ENCODE data around the gene OTUB2. TPM values are rescaled to one million over a fixed set of nuclear protein-coding genes. Genes with fewer than 3 reads are reported as not detected.

Gene OTUB2
- total and polyA plus RNA-seq, 2 experiments from 2014 or later, result 2.7 to 2.8 TPM

- H3K4me2 ChIP-seq, result no peak overlapping the region
- no peaks in the 10 kb centered on the region for H4K20me1 ChIP-seq (ENCODE audit: insufficient read depth, poor library complexity, severe bottlenecking)
- peaks cover 7% of the 10 kb centered on the region for H3K4me1 ChIP-seq (ENCODE audit: insufficient read depth)
- no peaks in the 10 kb centered on the region for H3K27me3 ChIP-seq
- no peak overlapping the region for H2AFZ ChIP-seq
- H3K36me3 ChIP-seq (replicated peaks; ENCODE audit: insufficient read depth, low read depth), result no peaks in the 10 kb centered on the region
- no peaks in the 10 kb centered on the region for H3K79me2 ChIP-seq
- H3K9me3 ChIP-seq (ENCODE audit: low read depth), result no peaks in the 10 kb centered on the region
- no peaks in the 10 kb centered on the region for H3K9me2 ChIP-seq (replicated peaks; ENCODE audit: insufficient read depth)
- 91% methylated on average over 2 of the region's 2 CpGs for WGBS (ENCODE audit: low lambda C conversion rate, missing lambda C conversion rate)
- DNase-seq (ENCODE audit: low spot score), result no peak
- H3K27ac ChIP-seq, result no peak overlapping the region
- TF ChIP-seq, protein P1, sequence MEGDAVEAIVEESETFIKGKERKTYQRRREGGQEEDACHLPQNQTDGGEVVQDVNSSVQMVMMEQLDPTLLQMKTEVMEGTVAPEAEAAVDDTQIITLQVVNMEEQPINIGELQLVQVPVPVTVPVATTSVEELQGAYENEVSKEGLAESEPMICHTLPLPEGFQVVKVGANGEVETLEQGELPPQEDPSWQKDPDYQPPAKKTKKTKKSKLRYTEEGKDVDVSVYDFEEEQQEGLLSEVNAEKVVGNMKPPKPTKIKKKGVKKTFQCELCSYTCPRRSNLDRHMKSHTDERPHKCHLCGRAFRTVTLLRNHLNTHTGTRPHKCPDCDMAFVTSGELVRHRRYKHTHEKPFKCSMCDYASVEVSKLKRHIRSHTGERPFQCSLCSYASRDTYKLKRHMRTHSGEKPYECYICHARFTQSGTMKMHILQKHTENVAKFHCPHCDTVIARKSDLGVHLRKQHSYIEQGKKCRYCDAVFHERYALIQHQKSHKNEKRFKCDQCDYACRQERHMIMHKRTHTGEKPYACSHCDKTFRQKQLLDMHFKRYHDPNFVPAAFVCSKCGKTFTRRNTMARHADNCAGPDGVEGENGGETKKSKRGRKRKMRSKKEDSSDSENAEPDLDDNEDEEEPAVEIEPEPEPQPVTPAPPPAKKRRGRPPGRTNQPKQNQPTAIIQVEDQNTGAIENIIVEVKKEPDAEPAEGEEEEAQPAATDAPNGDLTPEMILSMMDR (IDR thresholded peaks at IDR 0.05; ENCODE audit: poor library complexity), result no peak
- no peak for TF ChIP-seq EZH2phosphoT487 (IDR thresholded peaks at IDR 0.05; ENCODE audit: low read depth, severe bottlenecking, unreplicated experiment)
- no peak for TF ChIP-seq EZH2 (IDR thresholded peaks at IDR 0.05; ENCODE audit: borderline replicate concordance)
- H3K4me3 ChIP-seq, result no peak overlapping the region
Observed at GRCh38 chr14:94021001-94021400, 5.1 kb upstream of the OTUB2 start.

DNA sequence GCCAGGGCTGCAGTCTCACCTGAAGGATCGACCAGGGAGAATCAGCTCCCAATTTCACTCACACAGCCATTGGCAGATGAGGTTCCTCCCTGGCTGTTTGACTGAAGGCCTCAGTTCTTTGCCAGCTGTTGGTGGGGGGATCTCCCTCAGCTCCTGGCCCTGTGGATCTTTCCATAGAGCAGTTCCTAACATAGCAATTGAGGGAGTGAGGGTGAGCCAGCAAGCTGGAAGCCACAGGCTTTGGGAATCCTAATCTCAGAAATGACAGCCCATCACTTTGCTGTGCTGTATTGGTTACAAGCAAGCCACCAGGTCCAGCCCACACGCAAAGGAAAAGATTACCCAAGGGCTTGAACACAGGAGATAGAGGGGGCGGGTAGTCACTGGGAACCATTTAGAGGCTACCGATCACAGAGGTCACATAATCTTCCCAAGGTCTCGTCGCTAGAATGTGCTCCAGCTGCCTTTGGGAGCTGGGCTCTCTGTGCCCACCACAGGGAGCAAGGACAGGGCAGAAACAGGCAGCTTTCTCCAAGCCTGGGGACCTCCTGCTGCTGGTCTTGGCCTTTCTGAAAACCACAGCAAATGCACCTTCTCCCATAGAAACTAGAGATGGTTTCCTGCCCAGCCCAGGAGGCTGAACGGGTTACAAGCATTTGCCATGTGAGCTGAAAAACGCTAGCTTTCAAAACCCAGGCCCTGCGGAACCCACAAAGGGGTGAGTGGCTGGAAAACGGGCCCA, 4.6 kb upstream of the OTUB2 start:
- Histone ChIP-seq H3K27ac (no peak overlapping the region), H2AFZ (no peak overlapping the region), H3K27me3 (no peaks in the 10 kb centered on the region), H4K20me1 (ENCODE audit: insufficient read depth, poor library complexity, severe bottlenecking) (no peaks in the 10 kb centered on the region), H3K9me2 (replicated peaks; ENCODE audit: insufficient read depth) (no peaks in the 10 kb centered on the region), H3K9me3 (ENCODE audit: low read depth) (no peaks in the 10 kb centered on the region), H3K4me3 (no peak overlapping the region), H3K36me3 (replicated peaks; ENCODE audit: insufficient read depth, low read depth) (no peaks in the 10 kb centered on the region), H3K4me2 (no peak overlapping the region), H3K4me1 (ENCODE audit: insufficient read depth) (peaks cover 7% of the 10 kb centered on the region), H3K79me2 (no peaks in the 10 kb centered on the region)
- no peak for DNase-seq (ENCODE audit: low spot score)
- 71% methylated on average over 10 of the region's 10 CpGs for WGBS (ENCODE audit: low lambda C conversion rate, missing lambda C conversion rate)
- TF ChIP-seq EZH2 (IDR thresholded peaks at IDR 0.05; ENCODE audit: borderline replicate concordance) (no peak), EZH2phosphoT487 (IDR thresholded peaks at IDR 0.05; ENCODE audit: low read depth, severe bottlenecking, unreplicated experiment) (no peak)
- TF ChIP-seq, protein P1 (IDR thresholded peaks at IDR 0.05; ENCODE audit: poor library complexity), result no peak

- no peak overlapping the region for H3K27ac ChIP-seq
Observed at GRCh38 chr14:94022532-94023411, 3.4 kb upstream of the OTUB2 start.

More at GRCh38 chr14:94022532-94023411, 3.4 kb upstream of the OTUB2 start:
- DNase-seq (ENCODE audit: low spot score), result no peak
- no peaks in the 10 kb centered on the region for H3K9me3 ChIP-seq (ENCODE audit: low read depth)
- H3K4me3 ChIP-seq, result no peak overlapping the region
- H3K36me3 ChIP-seq (replicated peaks; ENCODE audit: insufficient read depth, low read depth), result no peaks in the 10 kb centered on the region
- no peak overlapping the region for H3K4me2 ChIP-seq
- no peaks in the 10 kb centered on the region for H3K27me3 ChIP-seq
- H3K4me1 ChIP-seq (ENCODE audit: insufficient read depth), result peaks cover 7% of the 10 kb centered on the region
- 67% methylated on average over 10 of the region's 10 CpGs for WGBS (ENCODE audit: low lambda C conversion rate, missing lambda C conversion rate)
- H4K20me1 ChIP-seq (ENCODE audit: insufficient read depth, poor library complexity, severe bottlenecking), result no peaks in the 10 kb centered on the region
- no peak overlapping the region for H2AFZ ChIP-seq
- TF ChIP-seq, protein P1 (IDR thresholded peaks at IDR 0.05; ENCODE audit: poor library complexity), result no peak
- TF ChIP-seq EZH2 (IDR thresholded peaks at IDR 0.05; ENCODE audit: borderline replicate concordance) (no peak), EZH2phosphoT487 (IDR thresholded peaks at IDR 0.05; ENCODE audit: low read depth, severe bottlenecking, unreplicated experiment) (no peak)
- H3K79me2 ChIP-seq, result no peaks in the 10 kb centered on the region
- no peaks in the 10 kb centered on the region for H3K9me2 ChIP-seq (replicated peaks; ENCODE audit: insufficient read depth)
